ENCODE results near the gene TASL.

DNA sequence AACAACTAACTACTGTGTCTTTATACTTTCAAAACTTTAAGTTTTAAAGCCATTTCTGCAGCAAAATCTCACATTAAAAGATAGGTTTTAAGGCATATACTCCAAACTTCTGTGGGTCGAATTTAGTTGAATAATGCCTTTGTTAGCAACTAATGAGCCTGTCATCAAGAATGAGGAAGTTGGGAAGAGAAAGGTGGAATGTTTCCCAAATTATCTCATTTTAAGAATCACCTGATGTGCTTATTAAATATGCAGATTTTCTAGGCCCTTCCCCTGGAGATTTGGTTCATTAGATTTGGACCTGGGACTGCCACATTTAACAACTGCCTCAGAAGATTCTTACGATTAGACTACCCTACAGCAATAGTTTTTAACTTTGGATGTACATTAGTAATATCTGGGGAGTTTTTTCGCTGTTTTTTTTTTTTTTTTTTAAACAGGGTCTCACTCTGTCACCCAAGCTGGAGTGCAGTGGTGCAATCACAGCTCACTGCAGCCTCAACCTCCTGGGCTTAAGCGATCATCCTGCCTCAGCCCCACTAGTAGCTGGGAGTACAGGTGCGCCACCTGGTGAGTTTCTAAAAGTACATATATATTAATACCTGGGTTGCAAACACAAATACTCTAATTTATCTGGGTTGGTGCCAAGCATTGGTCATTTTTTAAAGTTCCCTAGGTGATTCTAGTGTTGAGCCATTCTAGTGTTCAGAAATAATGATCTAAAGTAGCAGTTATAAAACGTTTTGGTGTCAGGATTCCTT is 16.1 kb upstream of the TASL start:
- TF ChIP-seq POLR2A (IDR thresholded peaks at IDR 0.05) (no peak), POLR2AphosphoS5 (IDR thresholded peaks at IDR 0.05) (no peak)
- TF ChIP-seq, protein P1, sequence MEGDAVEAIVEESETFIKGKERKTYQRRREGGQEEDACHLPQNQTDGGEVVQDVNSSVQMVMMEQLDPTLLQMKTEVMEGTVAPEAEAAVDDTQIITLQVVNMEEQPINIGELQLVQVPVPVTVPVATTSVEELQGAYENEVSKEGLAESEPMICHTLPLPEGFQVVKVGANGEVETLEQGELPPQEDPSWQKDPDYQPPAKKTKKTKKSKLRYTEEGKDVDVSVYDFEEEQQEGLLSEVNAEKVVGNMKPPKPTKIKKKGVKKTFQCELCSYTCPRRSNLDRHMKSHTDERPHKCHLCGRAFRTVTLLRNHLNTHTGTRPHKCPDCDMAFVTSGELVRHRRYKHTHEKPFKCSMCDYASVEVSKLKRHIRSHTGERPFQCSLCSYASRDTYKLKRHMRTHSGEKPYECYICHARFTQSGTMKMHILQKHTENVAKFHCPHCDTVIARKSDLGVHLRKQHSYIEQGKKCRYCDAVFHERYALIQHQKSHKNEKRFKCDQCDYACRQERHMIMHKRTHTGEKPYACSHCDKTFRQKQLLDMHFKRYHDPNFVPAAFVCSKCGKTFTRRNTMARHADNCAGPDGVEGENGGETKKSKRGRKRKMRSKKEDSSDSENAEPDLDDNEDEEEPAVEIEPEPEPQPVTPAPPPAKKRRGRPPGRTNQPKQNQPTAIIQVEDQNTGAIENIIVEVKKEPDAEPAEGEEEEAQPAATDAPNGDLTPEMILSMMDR (IDR thresholded peaks at IDR 0.05) = no peak
